ENCODE data around the gene METTL15. TPM values are rescaled to one million over a fixed set of nuclear protein-coding genes. Genes with fewer than 3 reads are reported as not detected.

Gene METTL15
- total RNA-seq, 1 experiment from 2014 or later, result 9.1 TPM

DNA sequence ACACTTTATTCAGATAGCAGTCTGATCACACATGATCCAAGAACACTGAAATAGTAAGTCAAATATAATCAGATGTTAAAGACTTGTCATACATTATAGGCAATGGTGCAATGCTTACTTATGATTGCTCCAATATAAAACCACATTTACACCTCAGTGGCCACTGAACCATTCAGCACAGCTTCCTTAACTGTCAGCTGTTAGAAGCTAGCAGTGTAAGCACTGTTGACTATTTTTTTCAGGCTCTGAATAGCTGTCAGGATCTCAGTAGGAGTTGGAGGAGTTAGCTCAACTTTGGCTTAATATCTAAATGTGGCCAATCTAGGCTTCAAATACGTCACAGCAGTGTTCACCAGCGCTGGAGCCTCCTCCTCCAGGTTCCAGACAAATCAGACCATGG lies 36.6 kb downstream of the METTL15 start:
- Mint-ChIP-seq H3K4me1 (peaks cover 7 to 27% of the 10 kb centered on the region in 2 experiments; a peak in 3 of 4 replicates), H3K27me3 (ENCODE audit: low read depth) (no peaks in the 10 kb centered on the region), H3K27ac (no peak overlapping the region), H3K36me3 (ENCODE audit: insufficient read depth in 1 of 3, low read depth in 3 of 3) (peaks cover 8 to 16% (median 13%) of the 10 kb centered on the region in 3 experiments), H3K4me3 (no peak overlapping the region), H3K9me3 (peaks cover 15 to 18% of the 10 kb centered on the region in 2 experiments)
- Histone ChIP-seq H2AK5ac (ENCODE audit: insufficient read length, low read length) (no peak overlapping the region), H3K56ac (ENCODE audit: insufficient read length, low read depth, low read length) (no peak overlapping the region), H4K91ac (ENCODE audit: insufficient read length, low read depth, low read length) (no peak overlapping the region), H3K27ac (ENCODE audit: insufficient read length, low read depth, low read length) (no peak overlapping the region), H3K23ac (ENCODE audit: insufficient read length, low read depth, low read length) (no peak overlapping the region), H3K4me1 (ENCODE audit: insufficient read depth, low read length) (no peaks in the 10 kb centered on the region), H2BK20ac (ENCODE audit: low read depth, low read length, poor library complexity, severe bottlenecking) (no peak overlapping the region), H2BK5ac (ENCODE audit: insufficient read length, low read length) (no peak overlapping the region), H3K27me3 (ENCODE audit: insufficient read depth, low read length) (no peaks in the 10 kb centered on the region), H3T11ph (ENCODE audit: low read length) (no peak overlapping the region), H4K8ac (replicated peaks; ENCODE audit: insufficient read length, low read depth, low read length) (no peak overlapping the region), H2BK120ac (ENCODE audit: low read depth, low read length, poor library complexity, severe bottlenecking) (no peak overlapping the region), H3K9ac (ENCODE audit: extremely low read depth, insufficient read length, low read length) (no peak overlapping the region), H4K5ac (ENCODE audit: insufficient read length, low read depth, low read length) (no peak overlapping the region), H3K23me2 (ENCODE audit: insufficient read length, low read depth, low read length, poor library complexity, severe bottlenecking) (no peaks in the 10 kb centered on the region), H3K4ac (ENCODE audit: low read depth, low read length) (no peak overlapping the region), H3K9me3 (ENCODE audit: control insufficient read depth, low read depth, low read length) (peaks cover 15% of the 10 kb centered on the region), H2BK15ac (ENCODE audit: low read depth, low read length) (no peak overlapping the region), H2AFZ (ENCODE audit: low read length) (no peak overlapping the region), H3K4me2 (ENCODE audit: insufficient read depth, insufficient read length, low read length) (no peak overlapping the region), H3K18ac (ENCODE audit: insufficient read length, low read depth, low read length) (no peak overlapping the region), H2BK12ac (ENCODE audit: insufficient read length, low read depth, low read length) (no peak overlapping the region), H3K14ac (ENCODE audit: insufficient read depth, low read length) (no peak overlapping the region), H4K20me1 (ENCODE audit: control insufficient read depth, insufficient read depth, insufficient read length) (no peaks in the 10 kb centered on the region), H3K79me1 (ENCODE audit: insufficient read depth, low read depth, low read length, poor library complexity, severe bottlenecking) (no peaks in the 10 kb centered on the region), H3K79me2 (ENCODE audit: insufficient read depth, low read length) (no peaks in the 10 kb centered on the region)
- TF ChIP-seq CTCF (conservative IDR thresholded peaks at IDR 0.05), result no peak
- no peak for DNase-seq
- WGBS (ENCODE audit: extremely low coverage, insufficient read length, low lambda C conversion rate), result no CpG with 5 or more reads among the region's 2 CpGs
